Progenitor cell of endocrine pancreas (in vitro differentiated cells): ENCODE data around the gene CDKN2B. TPM values are rescaled to one million over a fixed set of nuclear protein-coding genes. Genes with fewer than 3 reads are reported as not detected.
A peak's percentile ranks its signal among the peaks of the same experiment; 100 is the strongest.

Source experiments
- DNase-seq: peaks from one replicate; pipeline ENCODE4 v3.0.0; 2021; ENCODE audit warnings: low spot score; ENCODE audit not compliant: unreplicated experiment
- H3K27ac Mint-ChIP-seq: 2 replicates; pipeline ENCODE4 v1.8.0; 2021; ENCODE audit warnings: mild to moderate bottlenecking, moderate library complexity, mixed read lengths
- H3K27me3 Mint-ChIP-seq: 2 replicates; pipeline ENCODE4 v1.8.0; 2021; ENCODE audit warnings: mixed read lengths
- H3K36me3 Mint-ChIP-seq: 2 replicates; pipeline ENCODE4 v1.8.0; 2022; ENCODE audit warnings: mixed read lengths; ENCODE audit not compliant: insufficient read depth
- H3K4me1 Mint-ChIP-seq: 2 replicates; pipeline ENCODE4 v1.8.0; 2021; ENCODE audit warnings: low read depth, mixed read lengths
- H3K4me3 Mint-ChIP-seq: 2 replicates; pipeline ENCODE4 v1.8.0; 2021; ENCODE audit warnings: low read depth, mild to moderate bottlenecking, moderate library complexity, mixed read lengths
- H3K9me3 Mint-ChIP-seq: 2 replicates; pipeline ENCODE4 v1.8.0; 2021; ENCODE audit warnings: low read depth, mixed read lengths
- total RNA-seq: library from RNA; stranded (reverse); gene quantifications from 2 replicates; pipeline ENCODE4 v1.2.1, GENCODE V29; 2021
- TF ChIP-seq, protein P1 (sequence below): fragments of 200-600 bp; sonication (generic); IDR thresholded peaks from one replicate; pipeline ENCODE4 v1.5.0; 2021; ENCODE audit warnings: antibody characterized with exemption, mild to moderate bottlenecking; ENCODE audit not compliant: unreplicated experiment

Gene CDKN2B
- total RNA-seq, 1 donor from 2014 or later: 1.2 TPM

DNA sequence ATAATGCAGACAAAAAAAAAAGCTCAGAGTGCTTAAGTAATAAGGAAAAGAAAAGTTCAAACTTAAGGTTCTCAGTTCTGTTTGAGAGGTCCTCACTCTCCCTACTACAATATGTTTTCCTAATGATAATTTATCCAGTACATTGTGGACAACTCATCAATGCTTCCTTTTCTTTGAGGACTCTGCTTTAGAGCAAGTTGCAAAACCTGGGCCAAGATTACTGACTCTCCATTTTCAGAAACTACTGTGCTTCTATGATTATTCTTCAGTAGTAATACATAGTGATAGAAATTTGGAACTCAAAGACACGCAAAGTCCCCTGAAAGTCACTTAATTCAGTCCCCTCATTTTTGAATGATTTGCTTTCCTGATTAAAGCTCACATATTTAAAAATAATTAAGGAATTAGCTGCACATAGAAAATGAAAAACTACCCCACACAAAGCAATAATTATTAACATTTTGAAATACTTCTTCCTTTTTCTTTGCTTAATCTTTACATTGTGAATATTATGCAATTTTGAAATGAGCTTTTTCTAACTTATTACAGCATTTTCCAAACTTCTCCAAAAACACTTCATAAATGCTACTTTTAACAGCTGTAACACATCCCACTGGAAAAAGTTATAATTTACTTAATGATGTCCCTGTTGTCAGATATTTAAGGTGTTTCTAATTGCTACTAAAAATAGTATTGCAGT, 26.1 kb downstream of the CDKN2B start:
- H3K27ac Mint-ChIP-seq: no peak overlapping the region
- H3K27me3 Mint-ChIP-seq: peaks cover 96% of the 10 kb centered on the region
- no peaks in the 10 kb centered on the region for H3K9me3 Mint-ChIP-seq
- no peaks in the 10 kb centered on the region for H3K4me1 Mint-ChIP-seq
- no peak for DNase-seq
- H3K36me3 Mint-ChIP-seq: no peaks in the 10 kb centered on the region
- no peak overlapping the region for H3K4me3 Mint-ChIP-seq
- TF ChIP-seq, protein P1, sequence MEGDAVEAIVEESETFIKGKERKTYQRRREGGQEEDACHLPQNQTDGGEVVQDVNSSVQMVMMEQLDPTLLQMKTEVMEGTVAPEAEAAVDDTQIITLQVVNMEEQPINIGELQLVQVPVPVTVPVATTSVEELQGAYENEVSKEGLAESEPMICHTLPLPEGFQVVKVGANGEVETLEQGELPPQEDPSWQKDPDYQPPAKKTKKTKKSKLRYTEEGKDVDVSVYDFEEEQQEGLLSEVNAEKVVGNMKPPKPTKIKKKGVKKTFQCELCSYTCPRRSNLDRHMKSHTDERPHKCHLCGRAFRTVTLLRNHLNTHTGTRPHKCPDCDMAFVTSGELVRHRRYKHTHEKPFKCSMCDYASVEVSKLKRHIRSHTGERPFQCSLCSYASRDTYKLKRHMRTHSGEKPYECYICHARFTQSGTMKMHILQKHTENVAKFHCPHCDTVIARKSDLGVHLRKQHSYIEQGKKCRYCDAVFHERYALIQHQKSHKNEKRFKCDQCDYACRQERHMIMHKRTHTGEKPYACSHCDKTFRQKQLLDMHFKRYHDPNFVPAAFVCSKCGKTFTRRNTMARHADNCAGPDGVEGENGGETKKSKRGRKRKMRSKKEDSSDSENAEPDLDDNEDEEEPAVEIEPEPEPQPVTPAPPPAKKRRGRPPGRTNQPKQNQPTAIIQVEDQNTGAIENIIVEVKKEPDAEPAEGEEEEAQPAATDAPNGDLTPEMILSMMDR: no peak

DNA sequence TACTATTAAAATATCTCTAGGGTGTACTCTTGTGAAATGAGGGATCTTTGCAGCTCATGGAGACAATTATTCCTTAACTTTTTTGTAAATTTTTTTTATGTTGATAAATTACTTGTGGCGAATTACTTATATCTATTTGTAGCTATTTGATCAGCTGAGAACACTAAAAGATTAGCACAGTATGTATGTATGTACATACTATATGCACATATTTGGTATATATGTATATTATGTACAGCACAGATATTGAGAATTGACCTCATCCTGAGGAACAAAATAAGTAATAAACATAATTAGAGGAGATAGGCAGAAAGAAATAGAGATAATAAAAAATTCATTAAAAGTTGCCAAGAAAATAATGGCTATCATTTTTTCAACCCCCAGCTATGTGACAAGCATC, 26.7 kb downstream of the CDKN2B start:
- Mint-ChIP-seq H3K36me3 (no peaks in the 10 kb centered on the region), H3K27me3 (peaks cover 97% of the 10 kb centered on the region), H3K4me3 (no peak overlapping the region), H3K4me1 (no peaks in the 10 kb centered on the region), H3K27ac (no peak overlapping the region), H3K9me3 (no peaks in the 10 kb centered on the region)
- DNase-seq: no peak
- TF ChIP-seq, protein P1: no peak

DNA sequence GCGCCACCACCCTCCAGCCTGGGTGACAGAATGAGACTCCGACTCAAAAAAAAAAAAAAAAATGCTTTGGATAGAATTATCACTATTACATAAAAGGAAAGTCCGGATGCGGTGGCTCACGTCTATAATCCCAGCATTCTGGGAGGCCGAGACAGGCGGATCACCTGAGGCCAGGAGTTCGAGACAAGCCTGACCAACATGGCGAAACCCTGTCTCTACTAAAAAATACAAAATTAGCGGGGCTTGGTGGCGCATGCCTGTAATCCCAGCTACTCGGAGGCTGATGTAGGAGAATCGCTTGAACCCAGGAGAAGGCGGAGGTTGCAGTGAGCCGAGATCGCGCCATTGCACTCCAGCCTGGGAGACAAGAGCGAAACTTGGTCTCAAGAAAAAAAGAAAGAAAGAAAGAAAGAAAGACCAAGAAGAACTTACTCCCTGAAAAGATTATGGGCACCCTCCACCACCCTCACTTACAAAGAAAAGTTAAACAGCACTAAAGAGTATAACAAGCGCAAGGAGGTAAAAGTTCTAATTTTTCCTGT, 32.7 kb downstream of the CDKN2B start:
- H3K36me3 Mint-ChIP-seq: no peaks in the 10 kb centered on the region
- H3K27me3 Mint-ChIP-seq: peaks cover 97% of the 10 kb centered on the region
- peaks cover 7% of the 10 kb centered on the region for H3K4me1 Mint-ChIP-seq
- TF ChIP-seq, protein P1: no peak
- H3K27ac Mint-ChIP-seq: no peak overlapping the region
- no peaks in the 10 kb centered on the region for H3K9me3 Mint-ChIP-seq
- DNase-seq: no peak
- no peak overlapping the region for H3K4me3 Mint-ChIP-seq

DNA sequence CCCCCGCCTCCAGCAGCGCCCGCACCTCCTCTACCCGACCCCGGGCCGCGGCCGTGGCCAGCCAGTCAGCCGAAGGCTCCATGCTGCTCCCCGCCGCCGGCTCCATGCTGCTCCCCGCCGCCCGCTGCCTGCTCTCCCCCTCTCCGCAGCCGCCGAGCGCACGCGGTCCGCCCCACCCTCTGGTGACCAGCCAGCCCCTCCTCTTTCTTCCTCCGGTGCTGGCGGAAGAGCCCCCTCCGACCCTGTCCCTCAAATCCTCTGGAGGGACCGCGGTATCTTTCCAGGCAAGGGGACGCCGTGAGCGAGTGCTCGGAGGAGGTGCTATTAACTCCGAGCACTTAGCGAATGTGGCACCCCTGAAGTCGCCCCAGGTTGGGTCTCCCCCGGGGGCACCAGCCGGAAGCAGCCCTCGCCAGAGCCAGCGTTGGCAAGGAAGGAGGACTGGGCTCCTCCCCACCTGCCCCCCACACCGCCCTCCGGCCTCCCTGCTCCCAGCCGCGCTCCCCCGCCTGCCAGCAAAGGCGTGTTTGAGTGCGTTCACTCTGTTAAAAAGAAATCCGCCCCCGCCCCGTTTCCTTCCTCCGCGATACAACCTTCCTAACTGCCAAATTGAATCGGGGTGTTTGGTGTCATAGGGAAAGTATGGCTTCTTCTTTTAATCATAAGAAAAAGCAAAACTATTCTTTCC, 34.2 kb downstream of the CDKN2B start:
- Mint-ChIP-seq H3K9me3 (no peaks in the 10 kb centered on the region), H3K27ac (peak overlapping the region; percentile 90), H3K4me3 (peak overlapping the region; percentile 67), H3K27me3 (peaks cover 98% of the 10 kb centered on the region), H3K36me3 (no peaks in the 10 kb centered on the region), H3K4me1 (peaks cover 9% of the 10 kb centered on the region)
- TF ChIP-seq, protein P1: no peak
- DNase-seq: peak; percentile 30

DNA sequence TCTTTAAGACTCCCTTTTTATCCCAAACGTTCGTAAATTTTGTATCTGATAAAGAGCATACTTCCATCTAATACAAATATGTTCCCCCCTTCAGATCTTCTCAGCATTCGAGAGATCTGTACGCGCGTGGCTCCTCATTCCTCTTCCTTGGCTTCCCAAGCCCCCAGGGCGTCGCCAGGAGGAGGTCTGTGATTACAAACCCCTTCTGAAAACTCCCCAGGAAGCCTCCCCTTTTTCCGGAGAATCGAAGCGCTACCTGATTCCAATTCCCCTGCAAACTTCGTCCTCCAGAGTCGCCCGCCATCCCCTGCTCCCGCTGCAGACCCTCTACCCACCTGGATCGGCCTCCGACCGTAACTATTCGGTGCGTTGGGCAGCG, 34.8 kb downstream of the CDKN2B start:
- H3K27me3 Mint-ChIP-seq: peaks cover 98% of the 10 kb centered on the region
- TF ChIP-seq, protein P1: no peak
- no peak for DNase-seq
- no peaks in the 10 kb centered on the region for H3K9me3 Mint-ChIP-seq
- peak overlapping the region; percentile 90 for H3K27ac Mint-ChIP-seq
- peak overlapping the region; percentile 67 for H3K4me3 Mint-ChIP-seq
- H3K4me1 Mint-ChIP-seq: peaks cover 9% of the 10 kb centered on the region
- no peaks in the 10 kb centered on the region for H3K36me3 Mint-ChIP-seq
